WTC11 (cell line): ENCODE data around the gene EIF4G1. TPM values are rescaled to one million over a fixed set of nuclear protein-coding genes. Genes with fewer than 3 reads are reported as not detected.

Experiments used
- ATAC-seq: fragments of 200-7000 bp; cut with Tn5 transposase; 2 replicates; pipeline ENCODE4 v1.10.0; 2021; ENCODE audit warnings: mild to moderate bottlenecking, moderate library complexity
- CTCF ChIA-PET: fragments of 300-600 bp; sonication (Branson Sonifier 250); formaldehyde crosslinking; loops from one replicate; lab custom pipeline; 2021; ENCODE audit warnings: antibody characterized with exemption; lab: Charles Lee
- POLR2A ChIA-PET: fragments of 350-600 bp; sonication (Branson Sonifier 250); formaldehyde crosslinking; loops from one replicate; lab custom pipeline; 2021; ENCODE audit warnings: antibody characterized with exemption; lab: Charles Lee
- DNase-seq: peaks from one replicate; pipeline ENCODE4 v3.0.0; 2021; ENCODE audit warnings: low spot score
- H3K27ac Mint-ChIP-seq: 2 replicates; pipeline ENCODE4 v1.8.0; 2021; ENCODE audit warnings: mixed read lengths
- H3K27me3 Mint-ChIP-seq: 2 replicates; pipeline ENCODE4 v1.8.0; 2021; ENCODE audit warnings: low read depth, mild to moderate bottlenecking, moderate library complexity, mixed read lengths
- H3K36me3 Mint-ChIP-seq: 2 replicates; pipeline ENCODE4 v1.8.0; 2021; ENCODE audit warnings: mixed read lengths
- H3K4me1 Mint-ChIP-seq: 2 replicates; pipeline ENCODE4 v1.8.0; 2022; ENCODE audit warnings: mixed read lengths
- H3K4me3 Mint-ChIP-seq: 2 replicates; pipeline ENCODE4 v1.8.0; 2021; ENCODE audit warnings: mild to moderate bottlenecking, moderate library complexity, mixed read lengths
- H3K9me3 Mint-ChIP-seq: 2 replicates; pipeline ENCODE4 v1.8.0; 2021; ENCODE audit warnings: mixed read lengths
- CREM ChIP-seq: sonication (generic); formaldehyde crosslinking; IDR thresholded peaks from 2 replicates; pipeline ENCODE4 v1.8.1; 2022; ENCODE audit warnings: mild to moderate bottlenecking, missing genetic modification reagents, moderate library complexity
- FOXJ3 ChIP-seq: sonication (generic); formaldehyde crosslinking; IDR thresholded peaks from 2 replicates; pipeline ENCODE4 v1.9.0; 2021; ENCODE audit warnings: missing genetic modification reagents, mild to moderate bottlenecking, borderline replicate concordance
- FOXK1 ChIP-seq: sonication (generic); formaldehyde crosslinking; IDR thresholded peaks from 2 replicates; pipeline ENCODE4 v1.8.0; 2022; ENCODE audit warnings: mild to moderate bottlenecking, moderate library complexity, missing genetic modification reagents
- OVOL2 ChIP-seq: fragments of 250-450 bp; sonication (Bioruptor Pico); IDR thresholded peaks from 2 replicates; pipeline ENCODE4 v1.9.0; 2021; ENCODE audit warnings: mild to moderate bottlenecking, borderline replicate concordance
- RORB ChIP-seq: fragments of 250-450 bp; sonication (Bioruptor Pico); IDR thresholded peaks from 2 replicates; pipeline ENCODE4 v1.9.0; 2021; ENCODE audit warnings: mild to moderate bottlenecking
- SMAD4 ChIP-seq: sonication (generic); formaldehyde crosslinking; IDR thresholded peaks from 2 replicates; pipeline ENCODE4 v1.8.0; 2022; ENCODE audit warnings: mild to moderate bottlenecking, missing genetic modification reagents
- SP1 ChIP-seq: sonication (generic); formaldehyde crosslinking; conservative IDR thresholded peaks from 2 replicates; pipeline ENCODE4 v1.8.1; 2022; ENCODE audit warnings: missing genetic modification reagents
- TCF7 ChIP-seq: sonication (generic); formaldehyde crosslinking; IDR thresholded peaks from 2 replicates; pipeline ENCODE4 v1.8.0; 2022; ENCODE audit warnings: mild to moderate bottlenecking, low read depth, missing genetic modification reagents, moderate library complexity
- ZNF219 ChIP-seq: sonication (generic); formaldehyde crosslinking; IDR thresholded peaks from 2 replicates; pipeline ENCODE4 v1.8.0; 2023; ENCODE audit warnings: missing genetic modification reagents, mild to moderate bottlenecking, borderline replicate concordance
- ZNF396 ChIP-seq: fragments of 250-450 bp; sonication (Bioruptor Pico); IDR thresholded peaks from 2 replicates; pipeline ENCODE4 v1.8.0; 2021; ENCODE audit warnings: mild to moderate bottlenecking, moderate library complexity, borderline replicate concordance
- total RNA-seq: library from RNA; stranded (reverse); gene quantifications from 3 replicates; pipeline ENCODE4 v1.2.3, GENCODE V29; 2021
- TF ChIP-seq, protein P1 (sequence below): sonication (generic); formaldehyde crosslinking; conservative IDR thresholded peaks from 2 replicates; pipeline ENCODE4 v1.8.1; 2023; ENCODE audit warnings: mild to moderate bottlenecking, low read depth, missing genetic modification reagents, moderate library complexity
- TF ChIP-seq, protein P2 (sequence below): sonication (generic); formaldehyde crosslinking; IDR thresholded peaks from 2 replicates; pipeline ENCODE4 v1.8.1; 2022; ENCODE audit warnings: low read depth, missing genetic modification reagents, borderline replicate concordance
- TF ChIP-seq, protein P3 (sequence below): sonication (generic); formaldehyde crosslinking; IDR thresholded peaks from 2 replicates; pipeline ENCODE4 v1.8.1; 2023; ENCODE audit warnings: mild to moderate bottlenecking, missing genetic modification reagents, borderline replicate concordance
- TF ChIP-seq, protein P4 (sequence below): sonication (generic); formaldehyde crosslinking; IDR thresholded peaks from 2 replicates; pipeline ENCODE4 v1.8.0; 2022; ENCODE audit warnings: mild to moderate bottlenecking, missing genetic modification reagents
- TF ChIP-seq, protein P5 (sequence below): sonication (generic); formaldehyde crosslinking; IDR thresholded peaks from 2 replicates; pipeline ENCODE4 v1.8.0; 2022; ENCODE audit warnings: missing genetic modification reagents
- TF ChIP-seq, protein P6 (sequence below): sonication (generic); formaldehyde crosslinking; IDR thresholded peaks from 2 replicates; pipeline ENCODE4 v1.8.1; 2023; ENCODE audit warnings: mild to moderate bottlenecking, missing genetic modification reagents
- TF ChIP-seq, protein P7 (sequence below): sonication (generic); formaldehyde crosslinking; IDR thresholded peaks from 2 replicates; pipeline ENCODE4 v1.8.1; 2022; ENCODE audit warnings: mild to moderate bottlenecking, missing genetic modification reagents, moderate library complexity, borderline replicate concordance

EIF4G1 gene
- total RNA-seq, 1 experiment from 2014 or later, result 557 TPM

DNA sequence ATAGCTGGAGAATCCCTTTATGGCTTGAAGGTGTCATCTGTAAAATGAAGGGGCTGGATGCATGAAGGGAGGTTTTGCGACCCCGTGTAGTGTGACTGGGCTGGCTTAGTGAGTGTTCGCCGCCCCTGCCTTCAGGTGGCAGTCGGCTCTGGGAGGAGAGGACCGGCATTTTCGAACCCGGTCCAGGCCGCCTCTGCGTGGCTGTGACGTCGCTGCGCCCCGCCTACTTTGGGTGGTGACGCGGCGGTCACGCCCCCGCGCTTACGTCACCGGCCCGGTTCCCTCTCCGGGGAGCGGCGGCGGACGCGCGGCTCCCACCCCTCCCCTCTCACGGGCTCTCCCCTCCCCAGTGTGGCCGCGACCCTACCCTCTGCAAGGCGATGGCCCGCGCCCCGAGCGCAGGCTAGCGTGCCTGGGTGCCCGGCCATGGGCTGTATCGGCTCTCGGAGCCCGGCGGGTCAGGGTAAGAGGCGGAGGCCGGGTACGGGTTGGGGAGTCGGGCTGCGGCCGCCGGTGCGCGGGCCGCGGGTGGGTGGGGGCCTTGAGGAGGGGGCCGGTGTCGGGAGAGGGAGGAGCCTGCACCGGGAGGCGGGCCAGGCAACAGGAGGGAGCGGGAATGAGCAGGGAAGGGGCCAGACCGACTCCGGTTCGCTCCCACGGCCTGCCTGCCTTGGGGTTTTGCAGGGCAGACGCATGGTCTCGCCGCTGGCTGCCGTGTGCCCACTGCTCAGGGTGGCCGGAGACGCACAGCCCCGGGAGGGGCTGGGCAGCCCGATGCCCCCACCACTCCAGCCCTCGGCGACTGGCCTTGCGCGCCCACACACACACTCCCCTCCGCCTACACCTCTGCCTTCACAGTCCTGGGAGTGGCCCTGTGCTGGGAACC, 21.5 kb downstream of the EIF4G1 start:
- DNase-seq (peak; percentile 94), ATAC-seq (peak; percentile 63)
- H3K27me3 Mint-ChIP-seq, result no peaks in the 10 kb centered on the region
- peaks cover 36% of the 10 kb centered on the region for H3K4me1 Mint-ChIP-seq
- CTCF ChIA-PET, result interaction anchor here (1.1 kb wide), 1 partner anchor 19 kb away, joined by 3 read pairs; no protein-coding TSS in a partner anchor
- peak overlapping the region; percentile 95 for H3K27ac Mint-ChIP-seq
- POLR2A ChIA-PET, result interaction anchor here (0.7 to 1.0 kb wide), 2 partner anchors 23 to 190 kb away, joined by 3 read pairs; no protein-coding TSS in a partner anchor
- H3K36me3 Mint-ChIP-seq, result peaks cover 41% of the 10 kb centered on the region
- H3K4me3 Mint-ChIP-seq, result peak overlapping the region; percentile 92
- no peaks in the 10 kb centered on the region for H3K9me3 Mint-ChIP-seq
- TF ChIP-seq, protein P1, sequence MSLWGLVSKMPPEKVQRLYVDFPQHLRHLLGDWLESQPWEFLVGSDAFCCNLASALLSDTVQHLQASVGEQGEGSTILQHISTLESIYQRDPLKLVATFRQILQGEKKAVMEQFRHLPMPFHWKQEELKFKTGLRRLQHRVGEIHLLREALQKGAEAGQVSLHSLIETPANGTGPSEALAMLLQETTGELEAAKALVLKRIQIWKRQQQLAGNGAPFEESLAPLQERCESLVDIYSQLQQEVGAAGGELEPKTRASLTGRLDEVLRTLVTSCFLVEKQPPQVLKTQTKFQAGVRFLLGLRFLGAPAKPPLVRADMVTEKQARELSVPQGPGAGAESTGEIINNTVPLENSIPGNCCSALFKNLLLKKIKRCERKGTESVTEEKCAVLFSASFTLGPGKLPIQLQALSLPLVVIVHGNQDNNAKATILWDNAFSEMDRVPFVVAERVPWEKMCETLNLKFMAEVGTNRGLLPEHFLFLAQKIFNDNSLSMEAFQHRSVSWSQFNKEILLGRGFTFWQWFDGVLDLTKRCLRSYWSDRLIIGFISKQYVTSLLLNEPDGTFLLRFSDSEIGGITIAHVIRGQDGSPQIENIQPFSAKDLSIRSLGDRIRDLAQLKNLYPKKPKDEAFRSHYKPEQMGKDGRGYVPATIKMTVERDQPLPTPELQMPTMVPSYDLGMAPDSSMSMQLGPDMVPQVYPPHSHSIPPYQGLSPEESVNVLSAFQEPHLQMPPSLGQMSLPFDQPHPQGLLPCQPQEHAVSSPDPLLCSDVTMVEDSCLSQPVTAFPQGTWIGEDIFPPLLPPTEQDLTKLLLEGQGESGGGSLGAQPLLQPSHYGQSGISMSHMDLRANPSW (CRISPR knock-in tag), result no peak
- TF ChIP-seq SP1 (CRISPR knock-in tag) (peak; percentile 97), FOXJ3 (CRISPR knock-in tag) (no peak), ZNF396 (no peak), RORB (CRISPR knock-in tag) (no peak), CREM (CRISPR knock-in tag) (peak; percentile 92), SMAD4 (CRISPR knock-in tag) (no peak), ZNF219 (no peak), TCF7 (CRISPR knock-in tag) (no peak; the same call in 1 of the 2 replicates), FOXK1 (CRISPR knock-in tag) (0 out of 2 replicates have a peak, but pooled peaks have one; percentile 59), OVOL2 (CRISPR knock-in tag) (no peak)
- TF ChIP-seq, protein P2, sequence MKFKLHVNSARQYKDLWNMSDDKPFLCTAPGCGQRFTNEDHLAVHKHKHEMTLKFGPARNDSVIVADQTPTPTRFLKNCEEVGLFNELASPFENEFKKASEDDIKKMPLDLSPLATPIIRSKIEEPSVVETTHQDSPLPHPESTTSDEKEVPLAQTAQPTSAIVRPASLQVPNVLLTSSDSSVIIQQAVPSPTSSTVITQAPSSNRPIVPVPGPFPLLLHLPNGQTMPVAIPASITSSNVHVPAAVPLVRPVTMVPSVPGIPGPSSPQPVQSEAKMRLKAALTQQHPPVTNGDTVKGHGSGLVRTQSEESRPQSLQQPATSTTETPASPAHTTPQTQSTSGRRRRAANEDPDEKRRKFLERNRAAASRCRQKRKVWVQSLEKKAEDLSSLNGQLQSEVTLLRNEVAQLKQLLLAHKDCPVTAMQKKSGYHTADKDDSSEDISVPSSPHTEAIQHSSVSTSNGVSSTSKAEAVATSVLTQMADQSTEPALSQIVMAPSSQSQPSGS, result no peak
- TF ChIP-seq, protein P3, sequence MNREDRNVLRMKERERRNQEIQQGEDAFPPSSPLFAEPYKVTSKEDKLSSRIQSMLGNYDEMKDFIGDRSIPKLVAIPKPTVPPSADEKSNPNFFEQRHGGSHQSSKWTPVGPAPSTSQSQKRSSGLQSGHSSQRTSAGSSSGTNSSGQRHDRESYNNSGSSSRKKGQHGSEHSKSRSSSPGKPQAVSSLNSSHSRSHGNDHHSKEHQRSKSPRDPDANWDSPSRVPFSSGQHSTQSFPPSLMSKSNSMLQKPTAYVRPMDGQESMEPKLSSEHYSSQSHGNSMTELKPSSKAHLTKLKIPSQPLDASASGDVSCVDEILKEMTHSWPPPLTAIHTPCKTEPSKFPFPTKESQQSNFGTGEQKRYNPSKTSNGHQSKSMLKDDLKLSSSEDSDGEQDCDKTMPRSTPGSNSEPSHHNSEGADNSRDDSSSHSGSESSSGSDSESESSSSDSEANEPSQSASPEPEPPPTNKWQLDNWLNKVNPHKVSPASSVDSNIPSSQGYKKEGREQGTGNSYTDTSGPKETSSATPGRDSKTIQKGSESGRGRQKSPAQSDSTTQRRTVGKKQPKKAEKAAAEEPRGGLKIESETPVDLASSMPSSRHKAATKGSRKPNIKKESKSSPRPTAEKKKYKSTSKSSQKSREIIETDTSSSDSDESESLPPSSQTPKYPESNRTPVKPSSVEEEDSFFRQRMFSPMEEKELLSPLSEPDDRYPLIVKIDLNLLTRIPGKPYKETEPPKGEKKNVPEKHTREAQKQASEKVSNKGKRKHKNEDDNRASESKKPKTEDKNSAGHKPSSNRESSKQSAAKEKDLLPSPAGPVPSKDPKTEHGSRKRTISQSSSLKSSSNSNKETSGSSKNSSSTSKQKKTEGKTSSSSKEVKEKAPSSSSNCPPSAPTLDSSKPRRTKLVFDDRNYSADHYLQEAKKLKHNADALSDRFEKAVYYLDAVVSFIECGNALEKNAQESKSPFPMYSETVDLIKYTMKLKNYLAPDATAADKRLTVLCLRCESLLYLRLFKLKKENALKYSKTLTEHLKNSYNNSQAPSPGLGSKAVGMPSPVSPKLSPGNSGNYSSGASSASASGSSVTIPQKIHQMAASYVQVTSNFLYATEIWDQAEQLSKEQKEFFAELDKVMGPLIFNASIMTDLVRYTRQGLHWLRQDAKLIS (CRISPR knock-in tag), result no peak
- TF ChIP-seq, protein P4, sequence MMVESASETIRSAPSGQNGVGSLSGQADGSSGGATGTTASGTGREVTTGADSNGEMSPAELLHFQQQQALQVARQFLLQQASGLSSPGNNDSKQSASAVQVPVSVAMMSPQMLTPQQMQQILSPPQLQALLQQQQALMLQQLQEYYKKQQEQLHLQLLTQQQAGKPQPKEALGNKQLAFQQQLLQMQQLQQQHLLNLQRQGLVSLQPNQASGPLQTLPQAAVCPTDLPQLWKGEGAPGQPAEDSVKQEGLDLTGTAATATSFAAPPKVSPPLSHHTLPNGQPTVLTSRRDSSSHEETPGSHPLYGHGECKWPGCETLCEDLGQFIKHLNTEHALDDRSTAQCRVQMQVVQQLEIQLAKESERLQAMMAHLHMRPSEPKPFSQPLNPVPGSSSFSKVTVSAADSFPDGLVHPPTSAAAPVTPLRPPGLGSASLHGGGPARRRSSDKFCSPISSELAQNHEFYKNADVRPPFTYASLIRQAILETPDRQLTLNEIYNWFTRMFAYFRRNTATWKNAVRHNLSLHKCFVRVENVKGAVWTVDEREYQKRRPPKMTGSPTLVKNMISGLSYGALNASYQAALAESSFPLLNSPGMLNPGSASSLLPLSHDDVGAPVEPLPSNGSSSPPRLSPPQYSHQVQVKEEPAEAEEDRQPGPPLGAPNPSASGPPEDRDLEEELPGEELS, result peak; percentile 56; the same call in 1 of the 2 replicates
- TF ChIP-seq, protein P5, sequence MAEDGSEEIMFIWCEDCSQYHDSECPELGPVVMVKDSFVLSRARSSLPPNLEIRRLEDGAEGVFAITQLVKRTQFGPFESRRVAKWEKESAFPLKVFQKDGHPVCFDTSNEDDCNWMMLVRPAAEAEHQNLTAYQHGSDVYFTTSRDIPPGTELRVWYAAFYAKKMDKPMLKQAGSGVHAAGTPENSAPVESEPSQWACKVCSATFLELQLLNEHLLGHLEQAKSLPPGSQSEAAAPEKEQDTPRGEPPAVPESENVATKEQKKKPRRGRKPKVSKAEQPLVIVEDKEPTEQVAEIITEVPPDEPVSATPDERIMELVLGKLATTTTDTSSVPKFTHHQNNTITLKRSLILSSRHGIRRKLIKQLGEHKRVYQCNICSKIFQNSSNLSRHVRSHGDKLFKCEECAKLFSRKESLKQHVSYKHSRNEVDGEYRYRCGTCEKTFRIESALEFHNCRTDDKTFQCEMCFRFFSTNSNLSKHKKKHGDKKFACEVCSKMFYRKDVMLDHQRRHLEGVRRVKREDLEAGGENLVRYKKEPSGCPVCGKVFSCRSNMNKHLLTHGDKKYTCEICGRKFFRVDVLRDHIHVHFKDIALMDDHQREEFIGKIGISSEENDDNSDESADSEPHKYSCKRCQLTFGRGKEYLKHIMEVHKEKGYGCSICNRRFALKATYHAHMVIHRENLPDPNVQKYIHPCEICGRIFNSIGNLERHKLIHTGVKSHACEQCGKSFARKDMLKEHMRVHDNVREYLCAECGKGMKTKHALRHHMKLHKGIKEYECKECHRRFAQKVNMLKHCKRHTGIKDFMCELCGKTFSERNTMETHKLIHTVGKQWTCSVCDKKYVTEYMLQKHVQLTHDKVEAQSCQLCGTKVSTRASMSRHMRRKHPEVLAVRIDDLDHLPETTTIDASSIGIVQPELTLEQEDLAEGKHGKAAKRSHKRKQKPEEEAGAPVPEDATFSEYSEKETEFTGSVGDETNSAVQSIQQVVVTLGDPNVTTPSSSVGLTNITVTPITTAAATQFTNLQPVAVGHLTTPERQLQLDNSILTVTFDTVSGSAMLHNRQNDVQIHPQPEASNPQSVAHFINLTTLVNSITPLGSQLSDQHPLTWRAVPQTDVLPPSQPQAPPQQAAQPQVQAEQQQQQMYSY (CRISPR knock-in tag), result peak; percentile 59; the same call in 1 of the 2 replicates
- TF ChIP-seq, protein P6, sequence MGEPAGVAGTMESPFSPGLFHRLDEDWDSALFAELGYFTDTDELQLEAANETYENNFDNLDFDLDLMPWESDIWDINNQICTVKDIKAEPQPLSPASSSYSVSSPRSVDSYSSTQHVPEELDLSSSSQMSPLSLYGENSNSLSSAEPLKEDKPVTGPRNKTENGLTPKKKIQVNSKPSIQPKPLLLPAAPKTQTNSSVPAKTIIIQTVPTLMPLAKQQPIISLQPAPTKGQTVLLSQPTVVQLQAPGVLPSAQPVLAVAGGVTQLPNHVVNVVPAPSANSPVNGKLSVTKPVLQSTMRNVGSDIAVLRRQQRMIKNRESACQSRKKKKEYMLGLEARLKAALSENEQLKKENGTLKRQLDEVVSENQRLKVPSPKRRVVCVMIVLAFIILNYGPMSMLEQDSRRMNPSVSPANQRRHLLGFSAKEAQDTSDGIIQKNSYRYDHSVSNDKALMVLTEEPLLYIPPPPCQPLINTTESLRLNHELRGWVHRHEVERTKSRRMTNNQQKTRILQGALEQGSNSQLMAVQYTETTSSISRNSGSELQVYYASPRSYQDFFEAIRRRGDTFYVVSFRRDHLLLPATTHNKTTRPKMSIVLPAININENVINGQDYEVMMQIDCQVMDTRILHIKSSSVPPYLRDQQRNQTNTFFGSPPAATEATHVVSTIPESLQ (CRISPR knock-in tag), result no peak
- TF ChIP-seq, protein P7, sequence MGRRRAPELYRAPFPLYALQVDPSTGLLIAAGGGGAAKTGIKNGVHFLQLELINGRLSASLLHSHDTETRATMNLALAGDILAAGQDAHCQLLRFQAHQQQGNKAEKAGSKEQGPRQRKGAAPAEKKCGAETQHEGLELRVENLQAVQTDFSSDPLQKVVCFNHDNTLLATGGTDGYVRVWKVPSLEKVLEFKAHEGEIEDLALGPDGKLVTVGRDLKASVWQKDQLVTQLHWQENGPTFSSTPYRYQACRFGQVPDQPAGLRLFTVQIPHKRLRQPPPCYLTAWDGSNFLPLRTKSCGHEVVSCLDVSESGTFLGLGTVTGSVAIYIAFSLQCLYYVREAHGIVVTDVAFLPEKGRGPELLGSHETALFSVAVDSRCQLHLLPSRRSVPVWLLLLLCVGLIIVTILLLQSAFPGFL (CRISPR knock-in tag), result no peak
